Measurements from ENCODE around the gene CHRM3. TPM values are rescaled to one million over a fixed set of nuclear protein-coding genes. Genes with fewer than 3 reads are reported as not detected.

The CHRM3 gene
- total RNA-seq, 1 donor from 2014 or later = 2.7 TPM

DNA sequence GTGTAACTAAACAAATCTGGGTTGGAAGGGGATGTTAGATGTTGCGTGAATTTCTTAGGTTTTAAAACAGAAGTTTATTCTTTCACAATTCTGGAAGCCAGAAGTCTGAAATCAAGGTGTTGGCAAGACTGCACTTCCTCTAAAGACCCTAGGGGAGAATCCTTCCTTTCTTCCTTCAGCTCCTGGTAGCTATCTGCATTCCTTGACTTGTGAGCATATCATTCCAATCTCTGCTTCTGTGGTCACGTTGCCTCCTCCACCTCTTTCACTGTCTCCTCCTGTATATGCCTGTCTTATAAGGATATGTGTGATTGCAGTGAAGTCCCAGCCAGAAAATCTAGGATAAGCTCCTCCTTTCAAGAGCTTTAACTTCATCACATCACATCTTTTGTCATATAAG is 7.7 kb downstream of the CHRM3 start:
- DNase-seq (ENCODE audit: low read depth, low spot score) = no peak
- Mint-ChIP-seq H3K4me3 (no peak overlapping the region), H3K4me1 (no peaks in the 10 kb centered on the region), H3K27ac (ENCODE audit: unreplicated experiment) (no peak overlapping the region), H3K27me3 (ENCODE audit: low read depth) (peaks cover 72% of the 10 kb centered on the region), H3K36me3 (ENCODE audit: low read depth) (no peaks in the 10 kb centered on the region), H3K9me3 (peaks cover 3% of the 10 kb centered on the region)
- TF ChIP-seq, protein P1, sequence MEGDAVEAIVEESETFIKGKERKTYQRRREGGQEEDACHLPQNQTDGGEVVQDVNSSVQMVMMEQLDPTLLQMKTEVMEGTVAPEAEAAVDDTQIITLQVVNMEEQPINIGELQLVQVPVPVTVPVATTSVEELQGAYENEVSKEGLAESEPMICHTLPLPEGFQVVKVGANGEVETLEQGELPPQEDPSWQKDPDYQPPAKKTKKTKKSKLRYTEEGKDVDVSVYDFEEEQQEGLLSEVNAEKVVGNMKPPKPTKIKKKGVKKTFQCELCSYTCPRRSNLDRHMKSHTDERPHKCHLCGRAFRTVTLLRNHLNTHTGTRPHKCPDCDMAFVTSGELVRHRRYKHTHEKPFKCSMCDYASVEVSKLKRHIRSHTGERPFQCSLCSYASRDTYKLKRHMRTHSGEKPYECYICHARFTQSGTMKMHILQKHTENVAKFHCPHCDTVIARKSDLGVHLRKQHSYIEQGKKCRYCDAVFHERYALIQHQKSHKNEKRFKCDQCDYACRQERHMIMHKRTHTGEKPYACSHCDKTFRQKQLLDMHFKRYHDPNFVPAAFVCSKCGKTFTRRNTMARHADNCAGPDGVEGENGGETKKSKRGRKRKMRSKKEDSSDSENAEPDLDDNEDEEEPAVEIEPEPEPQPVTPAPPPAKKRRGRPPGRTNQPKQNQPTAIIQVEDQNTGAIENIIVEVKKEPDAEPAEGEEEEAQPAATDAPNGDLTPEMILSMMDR (conservative IDR thresholded peaks at IDR 0.05) = no peak

DNA sequence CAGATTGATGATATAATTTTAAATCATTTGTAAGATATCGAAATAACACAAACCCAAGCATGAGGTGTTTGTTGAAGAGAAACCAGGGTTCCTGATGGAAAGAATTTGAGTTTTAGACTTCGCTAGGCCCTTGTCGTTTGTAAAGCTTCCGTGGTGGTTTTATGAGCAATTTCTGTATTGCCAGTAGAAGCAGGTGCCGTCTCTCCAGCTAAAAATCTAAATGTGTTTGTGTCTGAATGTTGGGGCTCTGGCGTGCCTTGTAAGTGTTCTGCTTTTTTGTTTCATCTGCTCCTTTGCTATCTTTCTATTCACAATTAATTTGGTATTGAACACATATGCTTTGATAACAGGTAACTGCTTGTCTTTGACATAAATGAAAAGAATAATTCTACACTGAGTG is 27.5 kb downstream of the CHRM3 start:
- TF ChIP-seq, protein P1 (conservative IDR thresholded peaks at IDR 0.05) = no peak
- no peak overlapping the region for H3K4me3 Mint-ChIP-seq
- no peaks in the 10 kb centered on the region for H3K36me3 Mint-ChIP-seq (ENCODE audit: low read depth)
- H3K27me3 Mint-ChIP-seq (ENCODE audit: low read depth) = no peaks in the 10 kb centered on the region
- no peaks in the 10 kb centered on the region for H3K9me3 Mint-ChIP-seq
- no peaks in the 10 kb centered on the region for H3K4me1 Mint-ChIP-seq
- DNase-seq (ENCODE audit: low read depth, low spot score) = no peak
- no peak overlapping the region for H3K27ac Mint-ChIP-seq (ENCODE audit: unreplicated experiment)

DNA sequence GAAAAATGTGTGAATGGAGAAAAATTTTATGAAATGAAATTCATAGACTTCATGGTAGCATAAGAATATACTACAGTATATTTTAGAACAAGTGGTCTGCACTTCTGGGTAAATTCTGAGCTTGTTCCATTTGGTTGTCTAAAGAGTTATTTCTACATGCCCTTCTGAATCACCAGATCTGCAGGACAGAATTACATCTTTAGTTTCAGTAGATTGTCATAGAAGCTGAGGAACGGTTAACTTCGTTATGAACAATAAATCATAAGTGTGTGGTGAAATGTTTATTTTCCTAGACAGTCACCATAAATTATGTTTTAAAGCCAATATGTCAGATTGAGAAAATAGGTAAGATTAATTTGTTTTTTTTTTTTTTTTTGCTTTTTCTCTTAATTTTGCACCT is 30.9 kb downstream of the CHRM3 start:
- TF ChIP-seq, protein P1 (conservative IDR thresholded peaks at IDR 0.05) = no peak
- Mint-ChIP-seq H3K9me3 (no peaks in the 10 kb centered on the region), H3K36me3 (ENCODE audit: low read depth) (no peaks in the 10 kb centered on the region), H3K4me3 (no peak overlapping the region), H3K27ac (ENCODE audit: unreplicated experiment) (no peak overlapping the region), H3K27me3 (ENCODE audit: low read depth) (no peaks in the 10 kb centered on the region), H3K4me1 (no peaks in the 10 kb centered on the region)
- DNase-seq (ENCODE audit: low read depth, low spot score) = no peak

DNA sequence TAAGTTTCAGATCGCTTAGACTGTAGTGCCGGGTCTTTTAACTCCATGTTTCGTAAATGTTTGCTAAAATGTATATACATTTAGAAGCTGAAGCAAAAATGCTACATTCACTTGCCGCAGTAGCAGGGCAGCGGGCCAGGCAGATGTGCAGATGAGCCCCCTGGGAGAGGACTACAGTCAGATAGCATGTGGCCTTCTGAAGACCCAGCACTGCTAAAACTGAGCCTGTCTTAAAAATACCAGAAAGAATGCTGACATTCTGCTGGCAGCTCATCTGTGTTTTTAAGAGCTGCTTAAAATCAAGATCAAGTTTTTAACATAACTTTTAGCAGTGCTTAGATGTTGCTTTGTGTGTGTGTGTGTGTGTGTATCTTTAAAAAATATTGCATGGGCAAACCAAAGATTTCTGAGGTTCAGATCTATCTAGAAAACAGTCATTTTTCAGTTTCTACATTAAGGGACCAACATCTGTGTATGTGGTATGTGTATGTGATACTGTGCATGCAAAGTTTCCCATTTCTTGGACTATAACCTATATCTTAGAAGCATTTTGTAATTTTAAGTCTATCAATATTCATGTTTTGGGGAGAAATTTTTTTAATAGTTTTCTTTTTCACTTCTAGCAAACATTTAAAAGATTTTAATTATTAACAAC is 31.7 kb downstream of the CHRM3 start:
- H3K27ac Mint-ChIP-seq (ENCODE audit: unreplicated experiment) = no peak overlapping the region
- TF ChIP-seq, protein P1 (conservative IDR thresholded peaks at IDR 0.05) = no peak
- no peaks in the 10 kb centered on the region for H3K9me3 Mint-ChIP-seq
- no peak overlapping the region for H3K4me3 Mint-ChIP-seq
- H3K27me3 Mint-ChIP-seq (ENCODE audit: low read depth) = no peaks in the 10 kb centered on the region
- H3K4me1 Mint-ChIP-seq = no peaks in the 10 kb centered on the region
- no peaks in the 10 kb centered on the region for H3K36me3 Mint-ChIP-seq (ENCODE audit: low read depth)
- DNase-seq (ENCODE audit: low read depth, low spot score) = no peak

DNA sequence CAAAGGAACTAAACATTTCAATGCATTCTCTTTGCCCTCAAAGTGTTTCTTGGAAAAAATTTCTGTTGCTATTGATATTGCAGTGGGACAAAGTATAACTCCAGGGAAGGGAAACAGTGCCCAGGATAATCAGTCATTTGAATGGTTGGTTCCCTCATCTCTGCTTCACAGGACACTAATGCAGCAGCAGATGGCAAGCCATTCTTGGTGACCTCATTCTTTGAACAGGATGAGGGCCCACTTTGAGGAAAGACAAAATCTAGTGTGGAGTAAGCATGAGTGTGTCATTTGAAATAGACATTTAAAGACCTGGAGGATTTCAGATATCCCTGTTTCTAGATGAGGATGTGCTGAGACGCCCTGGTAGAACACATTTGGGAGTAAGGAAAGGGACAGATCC is 32.3 kb downstream of the CHRM3 start:
- Mint-ChIP-seq H3K9me3 (no peaks in the 10 kb centered on the region), H3K27me3 (ENCODE audit: low read depth) (no peaks in the 10 kb centered on the region), H3K4me1 (no peaks in the 10 kb centered on the region), H3K4me3 (no peak overlapping the region), H3K27ac (ENCODE audit: unreplicated experiment) (no peak overlapping the region), H3K36me3 (ENCODE audit: low read depth) (no peaks in the 10 kb centered on the region)
- no peak for DNase-seq (ENCODE audit: low read depth, low spot score)
- TF ChIP-seq, protein P1 (conservative IDR thresholded peaks at IDR 0.05) = no peak
